ENCODE measurements around the gene NUDT4. TPM values are rescaled to one million over a fixed set of nuclear protein-coding genes. Genes with fewer than 3 reads are reported as not detected.

NUDT4 gene
- total RNA-seq, 1 donor from 2014 or later = 59.1 TPM

GRCh38 chr12:93378998-93379325 lies 1.2 kb downstream of the NUDT4 start:
- no peak for DNase-seq (ENCODE audit: low read depth, low spot score)
- Mint-ChIP-seq H3K27ac (ENCODE audit: unreplicated experiment) (peak overlapping the region; percentile 99), H3K4me1 (peaks cover 62% of the 10 kb centered on the region), H3K9me3 (no peaks in the 10 kb centered on the region), H3K36me3 (ENCODE audit: low read depth) (peaks cover 6% of the 10 kb centered on the region), H3K27me3 (ENCODE audit: low read depth) (no peaks in the 10 kb centered on the region), H3K4me3 (peak overlapping the region; percentile 100)
- TF ChIP-seq CTCF (conservative IDR thresholded peaks at IDR 0.05) = no peak

- peaks cover 6% of the 10 kb centered on the region for H3K36me3 Mint-ChIP-seq (ENCODE audit: low read depth)
- H3K4me3 Mint-ChIP-seq = peak overlapping the region; percentile 100
- peak overlapping the region; percentile 99 for H3K27ac Mint-ChIP-seq (ENCODE audit: unreplicated experiment)
- no peak for TF ChIP-seq CTCF (conservative IDR thresholded peaks at IDR 0.05)
- DNase-seq (ENCODE audit: low read depth, low spot score) = no peak
- H3K27me3 Mint-ChIP-seq (ENCODE audit: low read depth) = no peaks in the 10 kb centered on the region
- no peaks in the 10 kb centered on the region for H3K9me3 Mint-ChIP-seq
- H3K4me1 Mint-ChIP-seq = peaks cover 57% of the 10 kb centered on the region
Measured at GRCh38 chr12:93379326-93379980, 1.7 kb downstream of the NUDT4 start.

GRCh38 chr12:93379981-93380361 lies 2.2 kb downstream of the NUDT4 start:
- no peak for DNase-seq (ENCODE audit: low read depth, low spot score)
- TF ChIP-seq CTCF (conservative IDR thresholded peaks at IDR 0.05) = no peak
- H3K4me3 Mint-ChIP-seq = peak overlapping the region; percentile 100
- no peak overlapping the region for H3K27ac Mint-ChIP-seq (ENCODE audit: unreplicated experiment)
- peaks cover 58% of the 10 kb centered on the region for H3K4me1 Mint-ChIP-seq
- peaks cover 7% of the 10 kb centered on the region for H3K36me3 Mint-ChIP-seq (ENCODE audit: low read depth)
- no peaks in the 10 kb centered on the region for H3K27me3 Mint-ChIP-seq (ENCODE audit: low read depth)
- no peaks in the 10 kb centered on the region for H3K9me3 Mint-ChIP-seq

GRCh38 chr12:93380480-93381121 lies 2.9 kb downstream of the NUDT4 start:
- Mint-ChIP-seq H3K27me3 (ENCODE audit: low read depth) (no peaks in the 10 kb centered on the region), H3K27ac (ENCODE audit: unreplicated experiment) (no peak overlapping the region)

More at GRCh38 chr12:93380480-93381121, 2.9 kb downstream of the NUDT4 start:
- H3K9me3 Mint-ChIP-seq = peaks cover 3% of the 10 kb centered on the region
- peak; percentile 57 for TF ChIP-seq CTCF (conservative IDR thresholded peaks at IDR 0.05)
- no peak for DNase-seq (ENCODE audit: low read depth, low spot score)
- H3K36me3 Mint-ChIP-seq (ENCODE audit: low read depth) = peaks cover 13% of the 10 kb centered on the region
- H3K4me3 Mint-ChIP-seq = peak overlapping the region; percentile 100
- H3K4me1 Mint-ChIP-seq = peaks cover 64% of the 10 kb centered on the region
